Stimulated activated CD8-positive, alpha-beta memory T cell treated with anti-CD3 and anti-CD28 coated beads, Interleukin-15, amount 100 ng/mL, for 1 hour (primary cell): ENCODE data around the gene CA6.
"Not testable (repeated sequence)": the region's sequence is repeated elsewhere in the genome, so short reads cannot be mapped to it uniquely, and the experiment has no call there.

Source experiments
- DNase-seq: peaks from one replicate; pipeline ENCODE4 v3.0.0-alpha.2; 2020; ENCODE audit warnings: low read depth

CA6 gene

DNA sequence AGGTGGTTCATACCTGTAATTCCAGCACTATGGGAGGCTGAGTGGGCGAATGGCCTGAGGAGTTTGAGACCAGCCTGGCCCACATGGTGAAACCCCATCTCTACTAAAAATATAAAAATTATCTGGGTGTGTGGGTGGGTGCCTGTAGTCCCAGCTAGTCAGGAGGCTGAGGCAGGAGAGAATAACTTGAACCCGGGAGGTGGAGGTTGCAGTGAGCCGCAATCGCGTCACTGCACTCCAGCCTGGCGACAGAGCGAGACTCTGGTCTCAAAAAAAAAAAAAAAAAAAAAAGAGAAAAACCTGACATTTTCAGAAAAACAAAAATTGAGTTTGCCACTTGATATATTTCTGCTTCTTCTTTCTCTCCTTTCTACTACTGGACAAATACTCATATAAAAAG, 24.3 kb downstream of the CA6 start:
- DNase-seq, result no peak

- no peak for DNase-seq
These were observed 25.2 kb downstream of the CA6 start for GRCh38 chr1:8970870-8971337.

DNA sequence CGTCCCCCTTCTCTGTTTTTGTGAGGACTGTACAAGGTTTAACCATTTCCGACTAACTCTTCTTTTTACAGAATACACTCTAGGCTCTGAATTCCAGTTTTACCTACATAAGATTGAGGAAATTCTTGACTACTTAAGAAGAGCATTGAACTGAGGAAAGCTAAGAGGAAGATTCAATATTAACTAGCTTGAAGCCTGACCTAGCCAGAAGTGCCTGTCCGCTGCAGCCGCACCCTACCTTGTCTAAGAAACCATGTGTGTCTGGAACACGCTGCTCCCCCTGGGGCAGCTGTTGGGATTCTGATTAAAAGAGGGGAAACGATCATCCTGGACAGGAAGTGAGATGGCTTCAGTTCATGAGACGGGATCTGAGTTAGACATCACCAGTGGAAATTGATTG, 28.9 kb downstream of the CA6 start:
- DNase-seq, result no peak

DNA sequence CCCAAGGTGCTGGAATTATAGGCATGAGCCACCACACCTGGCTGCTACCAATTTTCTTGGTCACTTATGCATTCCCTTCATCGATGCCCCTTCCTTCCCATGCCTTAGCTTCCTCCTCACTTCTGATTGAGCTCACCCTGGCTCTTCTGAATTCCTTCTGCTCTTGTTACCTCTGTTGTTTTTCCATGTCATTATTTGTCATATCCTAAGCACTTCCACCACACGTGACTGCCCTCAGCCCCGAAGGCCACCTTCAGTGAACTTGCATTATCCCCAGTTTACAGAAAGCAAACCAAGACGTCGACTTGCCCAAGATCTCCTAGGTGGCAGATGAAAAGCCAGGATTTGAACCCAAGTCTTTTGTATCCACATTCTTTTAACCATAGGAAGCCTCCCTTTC, 30.7 kb downstream of the CA6 start:
- DNase-seq, result no peak

- DNase-seq, result no peak
These were observed 31.3 kb downstream of the CA6 start for GRCh38 chr1:8976896-8977450.

- DNase-seq, result no peak
These were observed 35.0 kb downstream of the CA6 start for GRCh38 chr1:8980656-8981055.

DNA sequence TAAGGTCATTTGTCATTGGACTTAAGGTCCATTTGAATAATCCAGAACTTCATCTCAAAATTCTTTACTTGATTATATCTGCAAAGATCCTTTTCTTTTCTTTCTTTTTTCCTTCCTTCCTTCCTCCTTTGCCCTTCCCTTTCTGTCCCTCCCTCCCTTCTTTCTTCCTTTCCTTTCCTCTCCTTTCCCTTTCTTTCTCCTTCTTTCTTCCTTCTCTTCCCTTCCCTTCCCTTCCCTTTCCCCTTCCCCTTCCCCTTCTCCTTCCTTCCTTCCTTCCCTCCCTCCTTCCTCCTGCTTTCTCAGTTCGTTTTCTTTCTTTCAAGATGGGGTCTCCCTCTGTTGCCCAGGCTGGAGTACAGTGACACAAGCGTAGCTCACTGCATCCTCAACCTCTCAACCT, 35.5 kb downstream of the CA6 start:
- DNase-seq, result no peak

- no peak for DNase-seq
These were observed 38.5 kb downstream of the CA6 start for GRCh38 chr1:8984203-8984602.

DNA sequence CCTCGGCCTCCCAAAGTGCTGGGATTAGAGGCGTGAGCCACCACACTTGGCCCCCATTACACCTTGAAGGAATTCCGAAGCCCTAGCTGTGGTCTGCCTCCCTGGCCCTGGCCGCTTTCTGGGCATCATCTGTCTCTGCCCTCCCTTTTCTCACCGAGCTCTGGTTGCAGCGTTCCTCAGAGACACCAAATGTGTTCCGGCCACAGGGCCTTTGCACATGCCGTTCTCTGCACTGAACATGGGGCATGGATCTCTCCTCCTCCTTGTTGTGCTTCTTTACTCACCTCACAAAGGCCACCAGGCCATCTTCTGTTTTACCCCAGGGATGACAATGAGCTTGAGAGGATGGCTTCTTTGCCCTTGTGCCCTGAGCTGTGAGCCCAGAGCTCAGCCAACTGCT, 39.3 kb downstream of the CA6 start:
- no peak for DNase-seq

DNA sequence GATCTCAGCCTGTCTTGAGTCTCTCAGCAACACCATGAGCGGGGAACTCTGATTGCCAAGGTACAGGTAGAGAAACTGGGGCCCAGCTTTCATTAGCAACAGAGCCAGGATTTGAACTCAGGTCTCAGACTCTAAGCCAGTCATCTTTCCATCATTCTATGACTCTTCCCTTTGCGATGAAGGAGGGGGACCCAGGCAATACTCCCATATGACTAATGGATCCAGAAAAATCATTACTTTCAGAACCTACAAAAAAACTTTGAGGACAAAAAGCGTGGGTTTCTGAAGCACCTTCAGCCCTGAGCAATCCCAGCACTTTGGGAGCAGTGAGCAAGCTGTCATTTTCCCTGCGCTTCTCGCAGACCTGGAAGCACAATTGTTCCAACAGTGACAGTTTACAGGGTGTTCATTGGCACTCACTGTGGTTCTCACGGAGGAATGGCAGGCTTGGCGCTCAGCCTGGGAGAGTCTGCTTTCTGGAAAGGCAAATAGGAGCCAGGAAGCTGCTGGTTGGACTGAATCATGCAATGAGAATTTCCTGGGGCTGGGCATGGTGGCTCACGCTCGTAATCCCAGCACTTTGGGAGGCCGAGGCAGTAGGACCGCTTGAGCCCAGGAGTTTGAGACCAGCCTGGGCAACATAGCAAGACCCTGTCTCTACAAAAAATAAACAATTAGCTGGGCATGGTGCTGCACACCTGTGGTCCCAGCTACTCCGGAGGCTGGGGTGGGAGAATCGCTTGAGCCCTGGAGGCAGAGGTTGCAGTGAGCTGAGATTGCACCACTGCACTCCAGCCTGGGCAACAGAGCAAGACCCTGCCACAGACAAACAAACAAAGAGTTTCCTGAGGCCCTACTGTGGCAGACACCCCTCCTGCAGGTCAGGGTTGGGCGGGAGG, 40.5 kb downstream of the CA6 start:
- no peak for DNase-seq

- DNase-seq, result no peak
These were observed 41.1 kb downstream of the CA6 start for GRCh38 chr1:8986814-8987190.

- peak; percentile 55 for DNase-seq
These were observed 42.4 kb downstream of the CA6 start for GRCh38 chr1:8987881-8988617.

GRCh38 chr1:8988618-8988967, 42.9 kb downstream of the CA6 start:
- no peak for DNase-seq

DNA sequence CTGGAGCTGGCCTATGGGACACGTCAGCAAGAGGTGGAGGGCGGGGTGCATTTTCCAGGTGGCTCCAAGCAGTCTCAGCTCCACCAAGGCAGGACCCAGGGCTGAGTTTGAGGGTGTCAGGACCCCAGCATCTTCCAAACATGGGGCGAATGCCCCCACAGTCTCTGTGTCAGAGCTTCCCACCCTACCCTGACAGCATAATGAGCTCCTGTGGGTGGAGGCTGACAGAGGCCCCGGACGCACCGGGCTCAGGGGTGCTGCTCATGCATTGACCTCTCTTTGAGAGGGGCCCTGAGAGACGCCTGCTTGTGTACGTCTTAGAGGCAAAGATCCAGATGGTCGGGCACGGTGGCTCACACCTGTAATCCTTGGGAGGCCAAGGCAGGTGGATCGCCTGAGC, 43.4 kb downstream of the CA6 start:
- no peak for DNase-seq

- DNase-seq, result no peak
These were observed 44.2 kb downstream of the CA6 start for GRCh38 chr1:8989821-8990220.

DNA sequence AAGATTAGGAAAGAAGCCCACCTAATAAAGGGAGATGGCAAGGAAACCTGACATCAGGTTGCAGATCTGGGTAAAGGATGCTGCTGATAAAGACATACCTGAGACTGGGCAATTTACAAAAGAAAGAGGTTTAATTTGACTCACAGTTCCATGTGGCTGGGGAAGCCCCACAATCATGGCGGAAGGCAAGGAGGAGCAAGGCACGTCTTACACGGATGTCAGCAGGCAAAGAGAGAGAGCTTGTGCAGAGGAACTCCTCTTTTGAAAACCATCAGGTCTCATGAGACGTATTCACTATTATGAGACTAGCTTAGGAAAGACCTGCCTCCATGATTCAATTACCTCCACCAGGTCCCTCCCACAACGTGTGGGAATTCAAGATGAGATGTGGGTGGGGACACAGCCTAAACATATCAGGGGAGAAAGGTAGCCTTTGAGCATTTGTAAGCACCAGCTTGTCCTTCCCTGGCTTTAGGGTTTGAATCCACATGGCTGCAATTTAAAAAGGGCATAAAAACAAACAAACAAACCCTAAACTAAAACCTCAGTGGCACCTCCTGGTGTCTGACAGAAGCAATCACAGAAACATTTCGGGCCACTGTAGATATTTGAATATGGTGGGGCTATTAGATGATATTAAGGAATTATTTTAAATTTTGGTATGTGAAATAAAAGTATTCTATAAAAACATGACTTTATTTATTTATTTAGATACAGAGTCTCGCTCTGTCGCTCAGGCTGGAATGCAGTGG, 47.4 kb downstream of the CA6 start:
- DNase-seq, result no peak

GRCh38 chr1:8993962-8994675, 48.5 kb downstream of the CA6 start:
- not testable (repeated sequence) for DNase-seq

DNA sequence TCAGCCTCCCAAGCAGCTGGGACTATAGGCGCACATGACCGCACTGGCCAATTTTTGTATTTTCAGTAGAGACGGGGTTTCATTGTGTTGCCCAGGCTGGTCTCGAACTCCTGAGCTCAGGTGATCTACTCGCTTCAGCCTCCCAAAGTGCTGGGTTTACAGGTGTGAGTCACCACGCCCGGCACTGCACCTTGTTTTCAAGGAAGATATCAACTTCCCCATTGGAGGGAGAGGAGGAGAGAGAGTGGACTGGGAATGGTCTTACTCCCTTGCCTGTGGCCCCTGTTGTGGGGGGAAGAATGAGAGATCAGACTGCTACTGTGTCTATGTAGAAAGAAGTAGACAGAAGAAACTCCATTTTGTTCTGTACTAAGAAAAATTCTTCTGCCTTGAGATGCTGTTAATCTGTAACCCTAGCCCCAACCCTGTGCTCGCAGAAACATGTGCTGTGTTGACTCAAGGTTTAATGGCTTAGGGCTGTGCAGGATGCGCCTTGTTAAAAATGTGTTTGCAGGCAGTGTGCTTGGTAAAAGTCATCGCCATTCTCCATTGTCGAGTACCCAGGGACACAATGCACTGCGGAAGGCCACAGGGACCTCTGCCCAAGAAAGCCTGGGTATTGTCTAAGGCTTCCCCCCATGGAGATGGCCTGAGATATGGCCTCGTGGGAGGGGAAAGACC, 56.0 kb downstream of the CA6 start:
- not testable (repeated sequence) for DNase-seq

DNA sequence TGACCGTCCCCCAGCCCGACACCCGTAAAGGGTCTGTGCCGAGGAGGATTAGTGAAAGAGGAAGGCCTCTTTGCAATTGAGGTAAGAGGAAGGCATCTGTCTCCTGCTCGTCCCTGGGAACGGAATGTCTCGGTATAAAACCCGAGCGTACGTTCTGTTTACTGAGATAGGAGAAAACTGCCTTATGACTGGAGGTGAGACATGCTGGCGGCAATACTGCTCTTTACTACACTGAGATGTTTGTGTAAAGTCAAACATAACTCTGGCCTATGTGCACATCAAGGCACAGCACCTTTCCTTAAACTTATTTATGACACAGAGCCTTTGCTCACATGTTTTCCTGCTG, 56.5 kb downstream of the CA6 start:
- not testable (repeated sequence) for DNase-seq

- no peak for DNase-seq
These were observed 58.5 kb downstream of the CA6 start for GRCh38 chr1:9004031-9004699.
